ENCODE data around the gene GPR17. TPM values are rescaled to one million over a fixed set of nuclear protein-coding genes. Genes with fewer than 3 reads are reported as not detected.

Gene GPR17
- total and polyA plus RNA-seq, 5 donors from 2014 or later = not detected

- H3K4me3 ChIP-seq (ENCODE audit: low read depth, low read length) = no peak overlapping the region
- ATAC-seq (ENCODE audit: low read depth in 2 of 2) (no peak), DNase-seq (no peak)
- Mint-ChIP-seq H3K27me3 (peaks cover 12% of the 10 kb centered on the region), H3K36me3 (no peaks in the 10 kb centered on the region), H3K4me3 (no peak overlapping the region), H3K9me3 (peaks cover 0 to 7% (median 0%) of the 10 kb centered on the region in 7 donors), H3K27ac (no peak overlapping the region), H3K4me1 (peaks cover 0 to 1% (median 0%) of the 10 kb centered on the region in 4 donors)
- no peaks in the 10 kb centered on the region for H3K27me3 ChIP-seq (ENCODE audit: control insufficient read depth, insufficient read depth, low read length)
- H3K9me3 ChIP-seq (ENCODE audit: control insufficient read depth in 2 of 2, low read length in 2 of 2) = no peaks in the 10 kb centered on the region
- H3K27ac ChIP-seq (ENCODE audit: insufficient read depth, low read length, poor library complexity, severe bottlenecking) = no peak overlapping the region
- no peaks in the 10 kb centered on the region for H3K4me1 ChIP-seq (ENCODE audit: control insufficient read depth, insufficient read depth, low read length, poor library complexity, severe bottlenecking)
- no peaks in the 10 kb centered on the region for H3K36me3 ChIP-seq (ENCODE audit: control insufficient read depth, insufficient read depth, low read length)
Measured at GRCh38 chr2:127604986-127605385, 41.0 kb upstream of the GPR17 start.

GRCh38 chr2:127605691-127606263 lies 40.2 kb upstream of the GPR17 start:
- Histone ChIP-seq H3K4me3 (ENCODE audit: low read depth, low read length) (no peak overlapping the region), H3K36me3 (ENCODE audit: control insufficient read depth, insufficient read depth, low read length) (no peaks in the 10 kb centered on the region), H3K4me1 (ENCODE audit: control insufficient read depth, insufficient read depth, low read length, poor library complexity, severe bottlenecking) (no peaks in the 10 kb centered on the region), H3K27me3 (ENCODE audit: control insufficient read depth, insufficient read depth, low read length) (no peaks in the 10 kb centered on the region), H3K27ac (ENCODE audit: insufficient read depth, low read length, poor library complexity, severe bottlenecking) (no peak overlapping the region), H3K9me3 (ENCODE audit: control insufficient read depth in 2 of 2, low read length in 2 of 2) (no peaks in the 10 kb centered on the region)
- DNase-seq = no peak
- Mint-ChIP-seq H3K9me3 (peaks cover 0 to 7% (median 0%) of the 10 kb centered on the region in 7 donors), H3K27ac (no peak overlapping the region), H3K4me1 (peaks cover 0 to 1% (median 0%) of the 10 kb centered on the region in 4 donors), H3K4me3 (no peak overlapping the region), H3K36me3 (peaks cover 1% of the 10 kb centered on the region), H3K27me3 (peaks cover 7% of the 10 kb centered on the region)
- ATAC-seq (ENCODE audit: low read depth in 2 of 2) = no peak

GRCh38 chr2:127606625-127607398 lies 39.1 kb upstream of the GPR17 start:
- no peaks in the 10 kb centered on the region for H3K36me3 ChIP-seq (ENCODE audit: control insufficient read depth, insufficient read depth, low read length)
- peaks cover 0 to 1% (median 0%) of the 10 kb centered on the region in 4 donors for H3K4me1 Mint-ChIP-seq
- peaks cover 7% of the 10 kb centered on the region for H3K27me3 Mint-ChIP-seq
- peaks cover 4% of the 10 kb centered on the region for H3K36me3 Mint-ChIP-seq
- DNase-seq (no peak), ATAC-seq (ENCODE audit: low read depth in 2 of 2) (no peak)
- H3K9me3 ChIP-seq (ENCODE audit: control insufficient read depth in 2 of 2, low read length in 2 of 2) = no peaks in the 10 kb centered on the region
- no peaks in the 10 kb centered on the region for H3K27me3 ChIP-seq (ENCODE audit: control insufficient read depth, insufficient read depth, low read length)
- H3K27ac ChIP-seq (ENCODE audit: insufficient read depth, low read length, poor library complexity, severe bottlenecking) = no peak overlapping the region
- H3K4me1 ChIP-seq (ENCODE audit: control insufficient read depth, insufficient read depth, low read length, poor library complexity, severe bottlenecking) = no peaks in the 10 kb centered on the region
- H3K27ac Mint-ChIP-seq = no peak overlapping the region
- H3K9me3 Mint-ChIP-seq = peaks cover 0 to 10% (median 0%) of the 10 kb centered on the region in 7 donors
- H3K4me3 ChIP-seq (ENCODE audit: low read depth, low read length) = no peak overlapping the region
- no peak overlapping the region for H3K4me3 Mint-ChIP-seq

- ATAC-seq (ENCODE audit: low read depth in 2 of 2) = no peak
- Histone ChIP-seq H3K4me3 (ENCODE audit: low read depth, low read length) (no peak overlapping the region), H3K27me3 (ENCODE audit: control insufficient read depth, insufficient read depth, low read length) (no peaks in the 10 kb centered on the region), H3K36me3 (ENCODE audit: control insufficient read depth, insufficient read depth, low read length) (no peaks in the 10 kb centered on the region), H3K27ac (ENCODE audit: insufficient read depth, low read length, poor library complexity, severe bottlenecking) (no peak overlapping the region), H3K9me3 (ENCODE audit: control insufficient read depth in 2 of 2, low read length in 2 of 2) (no peaks in the 10 kb centered on the region), H3K4me1 (ENCODE audit: control insufficient read depth, insufficient read depth, low read length, poor library complexity, severe bottlenecking) (no peaks in the 10 kb centered on the region)
- H3K4me1 Mint-ChIP-seq = peaks cover 0 to 1% (median 0%) of the 10 kb centered on the region in 4 donors
- peaks cover 0 to 8% (median 0%) of the 10 kb centered on the region in 7 donors for H3K9me3 Mint-ChIP-seq
- H3K27ac Mint-ChIP-seq = peak overlapping the region in 1 of 3 donors; percentile 44
- H3K4me3 Mint-ChIP-seq = no peak overlapping the region
- peaks cover 4% of the 10 kb centered on the region for H3K36me3 Mint-ChIP-seq
- H3K27me3 Mint-ChIP-seq = peaks cover 7% of the 10 kb centered on the region
- no peak for DNase-seq
Measured at GRCh38 chr2:127607399-127607908, 38.5 kb upstream of the GPR17 start.

GRCh38 chr2:127608061-127609030 lies 37.6 kb upstream of the GPR17 start:
- no peak overlapping the region for H3K4me3 ChIP-seq (ENCODE audit: low read depth, low read length)
- peaks cover 15% of the 10 kb centered on the region for H3K27me3 Mint-ChIP-seq
- H3K27ac ChIP-seq (ENCODE audit: insufficient read depth, low read length, poor library complexity, severe bottlenecking) = no peak overlapping the region
- H3K27ac Mint-ChIP-seq = no peak overlapping the region
- no peaks in the 10 kb centered on the region for H3K36me3 ChIP-seq (ENCODE audit: control insufficient read depth, insufficient read depth, low read length)
- H3K4me1 ChIP-seq (ENCODE audit: control insufficient read depth, insufficient read depth, low read length, poor library complexity, severe bottlenecking) = no peaks in the 10 kb centered on the region
- H3K4me1 Mint-ChIP-seq = no peaks in the 10 kb centered on the region
- no peaks in the 10 kb centered on the region for H3K27me3 ChIP-seq (ENCODE audit: control insufficient read depth, insufficient read depth, low read length)
- no peak overlapping the region for H3K4me3 Mint-ChIP-seq
- peaks cover 4% of the 10 kb centered on the region for H3K36me3 Mint-ChIP-seq
- ATAC-seq (ENCODE audit: low read depth in 2 of 2) = no peak
- DNase-seq = no peak
- peaks cover 0 to 7% (median 4%) of the 10 kb centered on the region in 7 donors for H3K9me3 Mint-ChIP-seq
- peaks cover 0 to 4% of the 10 kb centered on the region in 2 experiments for H3K9me3 ChIP-seq (ENCODE audit: control insufficient read depth in 2 of 2, low read length in 2 of 2)

GRCh38 chr2:127609031-127609751 lies 36.8 kb upstream of the GPR17 start:
- Mint-ChIP-seq H3K4me1 (no peaks in the 10 kb centered on the region), H3K9me3 (peaks cover 0 to 12% (median 5%) of the 10 kb centered on the region in 7 donors), H3K4me3 (no peak overlapping the region), H3K27me3 (peaks cover 13% of the 10 kb centered on the region), H3K36me3 (peaks cover 4% of the 10 kb centered on the region), H3K27ac (no peak overlapping the region)
- no peaks in the 10 kb centered on the region for H3K27me3 ChIP-seq (ENCODE audit: control insufficient read depth, insufficient read depth, low read length)
- no peak overlapping the region for H3K4me3 ChIP-seq (ENCODE audit: low read depth, low read length)
- no peak overlapping the region for H3K27ac ChIP-seq (ENCODE audit: insufficient read depth, low read length, poor library complexity, severe bottlenecking)
- no peak for DNase-seq
- ATAC-seq (ENCODE audit: low read depth in 2 of 2) = no peak
- H3K9me3 ChIP-seq (ENCODE audit: control insufficient read depth in 2 of 2, low read length in 2 of 2) = peaks cover 0 to 4% of the 10 kb centered on the region in 2 experiments
- no peaks in the 10 kb centered on the region for H3K36me3 ChIP-seq (ENCODE audit: control insufficient read depth, insufficient read depth, low read length)
- H3K4me1 ChIP-seq (ENCODE audit: control insufficient read depth, insufficient read depth, low read length, poor library complexity, severe bottlenecking) = no peaks in the 10 kb centered on the region

- no peak overlapping the region for H3K27ac Mint-ChIP-seq
- no peak overlapping the region for H3K4me3 Mint-ChIP-seq
- H3K36me3 ChIP-seq (ENCODE audit: control insufficient read depth, insufficient read depth, low read length) = no peaks in the 10 kb centered on the region
- H3K4me1 ChIP-seq (ENCODE audit: control insufficient read depth, insufficient read depth, low read length, poor library complexity, severe bottlenecking) = no peaks in the 10 kb centered on the region
- peaks cover 4% of the 10 kb centered on the region for H3K36me3 Mint-ChIP-seq
- H3K27ac ChIP-seq (ENCODE audit: insufficient read depth, low read length, poor library complexity, severe bottlenecking) = no peak overlapping the region
- DNase-seq (no peak), ATAC-seq (ENCODE audit: low read depth in 2 of 2) (no peak)
- peaks cover 13% of the 10 kb centered on the region for H3K27me3 Mint-ChIP-seq
- no peaks in the 10 kb centered on the region for H3K4me1 Mint-ChIP-seq
- H3K4me3 ChIP-seq (ENCODE audit: low read depth, low read length) = no peak overlapping the region
- H3K9me3 ChIP-seq (ENCODE audit: control insufficient read depth in 2 of 2, low read length in 2 of 2) = peaks cover 0 to 4% of the 10 kb centered on the region in 2 experiments
- H3K9me3 Mint-ChIP-seq = peaks cover 0 to 12% (median 5%) of the 10 kb centered on the region in 7 donors
- H3K27me3 ChIP-seq (ENCODE audit: control insufficient read depth, insufficient read depth, low read length) = no peaks in the 10 kb centered on the region
Measured at GRCh38 chr2:127609818-127610217, 36.1 kb upstream of the GPR17 start.

Data from CD4-positive, CD25-positive, alpha-beta regulatory T cell (primary cell).